K562 (cell line): Measurements from ENCODE around the gene RNF223. TPM values are rescaled to one million over a fixed set of nuclear protein-coding genes. Genes with fewer than 3 reads are reported as not detected.

Source experiments
- BRCA1 ChIP-seq, 2 experiments: fragments of 450-650 bp in 1 of 2; sonication (generic) in 1 of 2; formaldehyde crosslinking in 1 of 2; IDR thresholded peaks; 2 replicates each; pipeline versions ENCODE4 v1.5.0 to v1.6.1; 2017 to 2020; ENCODE audit warnings: mild to moderate bottlenecking in 1 of 2, missing genetic modification reagents in 1 of 2
- MAZ ChIP-seq, 2 experiments: fragments of 450-650 bp in 1 of 2; sonication (generic) in 1 of 2; formaldehyde crosslinking; IDR thresholded peaks in 1 of 2; conservative IDR thresholded peaks in 1 of 2; 2 replicates each; pipeline versions ENCODE4 v1.4.0 to v1.5.0; 2020; ENCODE audit warnings: mild to moderate bottlenecking in 1 of 2, missing genetic modification reagents in 1 of 2
- MCM2 ChIP-seq: fragments of 450-650 bp; IDR thresholded peaks from 2 replicates; pipeline ENCODE4 v1.6.1; 2017; ENCODE audit warnings: low read depth, mild to moderate bottlenecking
- PHB2 ChIP-seq: fragments of 450-650 bp; IDR thresholded peaks from 2 replicates; pipeline ENCODE4 v1.6.1; 2017; ENCODE audit warnings: low read depth
- POLR2B ChIP-seq: fragments of 450-650 bp; IDR thresholded peaks from 2 replicates; pipeline ENCODE4 v1.6.1; 2018; ENCODE audit warnings: low read depth; ENCODE audit not compliant: partially characterized antibody
- PURB ChIP-seq: sonication (generic); formaldehyde crosslinking; IDR thresholded peaks from 2 replicates; pipeline ENCODE4 v1.9.0; 2021; ENCODE audit warnings: low read depth, mild to moderate bottlenecking, missing genetic modification reagents
- PYGO2 ChIP-seq: fragments of 450-650 bp; IDR thresholded peaks from 2 replicates; pipeline ENCODE4 v1.6.1; 2016; ENCODE audit warnings: mild to moderate bottlenecking, missing genetic modification characterization, moderate library complexity, missing compliant biosample characterization
- SPI1 ChIP-seq: IDR thresholded peaks from 2 replicates; pipeline ENCODE4 v1.6.1; 2011; ENCODE audit warnings: low read depth, low read length, control low read depth, borderline replicate concordance
- ZC3H8 ChIP-seq: fragments of 450-650 bp; IDR thresholded peaks from 2 replicates; pipeline ENCODE4 v1.6.1; 2017
- ZNF121 ChIP-seq: sonication (generic); formaldehyde crosslinking; conservative IDR thresholded peaks from 2 replicates; pipeline ENCODE4 v1.8.0; 2022; ENCODE audit warnings: missing genetic modification reagents
- polyA plus RNA-seq, 8 experiments: library from polyadenylated mRNA; depleted of rRNA in 4 of 8; stranded (reverse) in 5 of 8; unstranded in 3 of 8; fragments of >200 nt; fragmentation: Nextera tagmentation in 2 of 8; fragmentation: Illumina TruSeq in 1 of 8; extraction: Ambion mirVana in 2 of 8; extraction: Trizol in 1 of 8; gene quantifications; 2 replicates each; pipeline versions ENCODE4 v1.2.1 to v1.2.3, GENCODE V29; 2011 to 2014; ENCODE audit warnings: inconsistent platforms in 1 of 8, missing spikeins in 1 of 8
- total RNA-seq, 7 experiments: library from RNA; depleted of rRNA in 6 of 7; stranded (reverse); fragments of >200 nt in 6 of 7; fragmentation: Illumina TruSeq in 2 of 7; extraction: Trizol in 2 of 7; gene quantifications; 2 replicates each; pipeline versions ENCODE4 v1.2.1 to v1.2.3, GENCODE V29; 2011 to 2021; ENCODE audit warnings: low replicate concordance in 1 of 7
- TF ChIP-seq, protein P1 (sequence below), 3 experiments: fragments of 200-800 bp in 1 of 3; fragments of 250-450 bp in 1 of 3; fragments of 450-650 bp in 1 of 3; sonication (Bioruptor Pico) in 1 of 3; sonication (Bioruptor generic) in 1 of 3; formaldehyde crosslinking in 1 of 3; IDR thresholded peaks; 2 replicates each; pipeline versions ENCODE4 v1.6.1 to v1.8.0; 2016 to 2022; ENCODE audit warnings: mild to moderate bottlenecking in 2 of 3, missing genetic modification characterization in 2 of 3, missing compliant biosample characterization in 1 of 3, moderate library complexity in 1 of 3
- TF ChIP-seq, protein P2 (sequence below): fragments of 450-650 bp; IDR thresholded peaks from 2 replicates; pipeline ENCODE4 v1.6.1; 2016; ENCODE audit warnings: low read depth
- TF ChIP-seq, protein P3 (sequence below): sonication (generic); formaldehyde crosslinking; IDR thresholded peaks from 2 replicates; pipeline ENCODE4 v1.8.1; 2023; ENCODE audit warnings: mild to moderate bottlenecking, missing genetic modification reagents

The RNF223 gene
- total and polyA plus RNA-seq, 9 of the 15 experiments (the other 6 are each of a cell fraction or from before 2014, with no cell fraction given) = 0.04 to 0.32 TPM; not detected in 7

DNA sequence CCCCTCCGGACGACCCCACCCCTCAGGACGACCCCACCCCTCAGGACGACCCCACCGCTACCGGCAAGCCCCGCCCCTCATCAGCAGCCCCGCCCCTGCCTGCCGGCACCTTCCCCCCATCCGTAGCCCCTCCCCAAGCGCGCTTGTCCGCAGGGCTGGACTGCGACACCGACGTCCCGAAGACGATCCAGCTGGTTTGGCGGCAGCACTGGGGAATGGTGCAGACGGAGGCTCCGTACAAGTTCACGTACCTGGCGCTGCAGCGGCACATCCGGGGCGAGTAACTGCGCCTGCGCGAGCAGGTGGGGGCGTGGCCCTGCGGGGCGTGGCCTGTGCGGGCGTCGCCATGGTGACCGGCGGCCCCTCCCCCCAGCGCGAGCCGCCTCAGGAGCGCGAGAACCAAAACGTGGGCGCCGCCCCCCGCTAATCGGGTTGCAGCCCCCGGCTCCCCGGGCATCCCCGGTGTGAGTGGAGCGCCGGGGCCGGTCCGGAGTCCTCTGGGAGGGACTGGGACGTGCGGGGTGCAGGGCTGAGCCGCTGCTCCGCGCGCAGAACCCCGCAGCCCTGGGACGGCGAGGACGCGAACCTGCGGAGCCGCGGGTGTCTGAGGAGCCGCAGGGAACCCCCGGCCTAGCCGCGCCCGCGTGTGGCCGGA is 4.9 kb downstream of the RNF223 start (continued):
- TF ChIP-seq ZNF121 = no peak
- TF ChIP-seq, protein P1, sequence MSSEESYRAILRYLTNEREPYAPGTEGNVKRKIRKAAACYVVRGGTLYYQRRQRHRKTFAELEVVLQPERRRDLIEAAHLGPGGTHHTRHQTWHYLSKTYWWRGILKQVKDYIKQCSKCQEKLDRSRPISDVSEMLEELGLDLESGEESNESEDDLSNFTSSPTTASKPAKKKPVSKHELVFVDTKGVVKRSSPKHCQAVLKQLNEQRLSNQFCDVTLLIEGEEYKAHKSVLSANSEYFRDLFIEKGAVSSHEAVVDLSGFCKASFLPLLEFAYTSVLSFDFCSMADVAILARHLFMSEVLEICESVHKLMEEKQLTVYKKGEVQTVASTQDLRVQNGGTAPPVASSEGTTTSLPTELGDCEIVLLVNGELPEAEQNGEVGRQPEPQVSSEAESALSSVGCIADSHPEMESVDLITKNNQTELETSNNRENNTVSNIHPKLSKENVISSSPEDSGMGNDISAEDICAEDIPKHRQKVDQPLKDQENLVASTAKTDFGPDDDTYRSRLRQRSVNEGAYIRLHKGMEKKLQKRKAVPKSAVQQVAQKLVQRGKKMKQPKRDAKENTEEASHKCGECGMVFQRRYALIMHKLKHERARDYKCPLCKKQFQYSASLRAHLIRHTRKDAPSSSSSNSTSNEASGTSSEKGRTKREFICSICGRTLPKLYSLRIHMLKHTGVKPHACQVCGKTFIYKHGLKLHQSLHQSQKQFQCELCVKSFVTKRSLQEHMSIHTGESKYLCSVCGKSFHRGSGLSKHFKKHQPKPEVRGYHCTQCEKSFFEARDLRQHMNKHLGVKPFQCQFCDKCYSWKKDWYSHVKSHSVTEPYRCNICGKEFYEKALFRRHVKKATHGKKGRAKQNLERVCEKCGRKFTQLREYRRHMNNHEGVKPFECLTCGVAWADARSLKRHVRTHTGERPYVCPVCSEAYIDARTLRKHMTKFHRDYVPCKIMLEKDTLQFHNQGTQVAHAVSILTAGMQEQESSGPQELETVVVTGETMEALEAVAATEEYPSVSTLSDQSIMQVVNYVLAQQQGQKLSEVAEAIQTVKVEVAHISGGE (CRISPR knock-in tag; IDR thresholded peaks at IDR 0.05) = no peak
- peak; percentile 42 for TF ChIP-seq POLR2B
- TF ChIP-seq PYGO2 (tag) = no peak
- TF ChIP-seq, protein P2, sequence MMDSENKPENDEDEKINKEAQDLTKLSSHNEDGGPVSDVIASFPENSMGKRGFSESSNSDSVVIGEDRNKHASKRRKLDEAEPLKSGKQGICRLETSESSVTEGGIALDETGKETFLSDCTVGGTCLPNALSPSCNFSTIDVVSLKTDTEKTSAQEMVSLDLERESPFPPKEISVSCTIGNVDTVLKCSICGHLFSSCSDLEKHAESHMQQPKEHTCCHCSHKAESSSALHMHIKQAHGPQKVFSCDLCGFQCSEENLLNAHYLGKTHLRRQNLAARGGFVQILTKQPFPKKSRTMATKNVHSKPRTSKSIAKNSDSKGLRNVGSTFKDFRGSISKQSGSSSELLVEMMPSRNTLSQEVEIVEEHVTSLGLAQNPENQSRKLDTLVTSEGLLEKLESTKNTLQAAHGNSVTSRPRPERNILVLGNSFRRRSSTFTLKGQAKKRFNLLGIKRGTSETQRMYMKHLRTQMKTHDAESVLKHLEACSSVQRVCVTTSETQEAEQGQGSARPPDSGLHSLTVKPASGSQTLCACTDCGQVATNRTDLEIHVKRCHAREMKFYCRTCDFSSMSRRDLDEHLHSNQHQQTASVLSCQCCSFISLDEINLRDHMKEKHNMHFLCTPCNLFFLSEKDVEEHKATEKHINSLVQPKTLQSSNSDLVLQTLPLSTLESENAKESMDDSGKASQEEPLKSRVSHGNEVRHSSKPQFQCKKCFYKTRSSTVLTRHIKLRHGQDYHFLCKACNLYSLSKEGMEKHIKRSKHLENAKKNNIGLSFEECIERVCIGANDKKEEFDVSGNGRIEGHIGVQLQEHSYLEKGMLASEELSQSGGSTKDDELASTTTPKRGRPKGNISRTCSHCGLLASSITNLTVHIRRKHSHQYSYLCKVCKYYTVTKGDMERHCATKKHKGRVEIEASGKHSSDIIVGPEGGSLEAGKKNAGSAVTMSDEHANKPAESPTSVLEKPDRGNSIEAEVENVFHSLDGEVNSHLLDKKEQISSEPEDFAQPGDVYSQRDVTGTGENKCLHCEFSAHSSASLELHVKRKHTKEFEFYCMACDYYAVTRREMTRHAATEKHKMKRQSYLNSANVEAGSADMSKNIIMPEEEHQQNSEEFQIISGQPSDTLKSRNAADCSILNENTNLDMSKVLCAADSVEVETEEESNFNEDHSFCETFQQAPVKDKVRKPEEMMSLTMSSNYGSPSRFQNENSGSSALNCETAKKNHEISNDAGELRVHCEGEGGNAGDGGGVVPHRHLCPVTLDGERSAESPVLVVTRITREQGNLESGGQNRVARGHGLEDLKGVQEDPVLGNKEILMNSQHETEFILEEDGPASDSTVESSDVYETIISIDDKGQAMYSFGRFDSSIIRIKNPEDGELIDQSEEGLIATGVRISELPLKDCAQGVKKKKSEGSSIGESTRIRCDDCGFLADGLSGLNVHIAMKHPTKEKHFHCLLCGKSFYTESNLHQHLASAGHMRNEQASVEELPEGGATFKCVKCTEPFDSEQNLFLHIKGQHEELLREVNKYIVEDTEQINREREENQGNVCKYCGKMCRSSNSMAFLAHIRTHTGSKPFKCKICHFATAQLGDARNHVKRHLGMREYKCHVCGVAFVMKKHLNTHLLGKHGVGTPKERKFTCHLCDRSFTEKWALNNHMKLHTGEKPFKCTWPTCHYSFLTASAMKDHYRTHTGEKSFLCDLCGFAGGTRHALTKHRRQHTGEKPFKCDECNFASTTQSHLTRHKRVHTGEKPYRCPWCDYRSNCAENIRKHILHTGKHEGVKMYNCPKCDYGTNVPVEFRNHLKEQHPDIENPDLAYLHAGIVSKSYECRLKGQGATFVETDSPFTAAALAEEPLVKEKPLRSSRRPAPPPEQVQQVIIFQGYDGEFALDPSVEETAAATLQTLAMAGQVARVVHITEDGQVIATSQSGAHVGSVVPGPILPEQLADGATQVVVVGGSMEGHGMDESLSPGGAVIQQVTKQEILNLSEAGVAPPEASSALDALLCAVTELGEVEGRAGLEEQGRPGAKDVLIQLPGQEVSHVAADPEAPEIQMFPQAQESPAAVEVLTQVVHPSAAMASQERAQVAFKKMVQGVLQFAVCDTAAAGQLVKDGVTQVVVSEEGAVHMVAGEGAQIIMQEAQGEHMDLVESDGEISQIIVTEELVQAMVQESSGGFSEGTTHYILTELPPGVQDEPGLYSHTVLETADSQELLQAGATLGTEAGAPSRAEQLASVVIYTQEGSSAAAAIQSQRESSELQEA = peak; percentile 73
- TF ChIP-seq BRCA1 (IDR thresholded peaks at IDR 0.05) = no peak
- TF ChIP-seq BRCA1 (CRISPR knock-in tag; IDR thresholded peaks at IDR 0.05) = no peak
- TF ChIP-seq ZC3H8 = no peak
- TF ChIP-seq PURB (CRISPR knock-in tag) = no peak
- TF ChIP-seq, protein P3, sequence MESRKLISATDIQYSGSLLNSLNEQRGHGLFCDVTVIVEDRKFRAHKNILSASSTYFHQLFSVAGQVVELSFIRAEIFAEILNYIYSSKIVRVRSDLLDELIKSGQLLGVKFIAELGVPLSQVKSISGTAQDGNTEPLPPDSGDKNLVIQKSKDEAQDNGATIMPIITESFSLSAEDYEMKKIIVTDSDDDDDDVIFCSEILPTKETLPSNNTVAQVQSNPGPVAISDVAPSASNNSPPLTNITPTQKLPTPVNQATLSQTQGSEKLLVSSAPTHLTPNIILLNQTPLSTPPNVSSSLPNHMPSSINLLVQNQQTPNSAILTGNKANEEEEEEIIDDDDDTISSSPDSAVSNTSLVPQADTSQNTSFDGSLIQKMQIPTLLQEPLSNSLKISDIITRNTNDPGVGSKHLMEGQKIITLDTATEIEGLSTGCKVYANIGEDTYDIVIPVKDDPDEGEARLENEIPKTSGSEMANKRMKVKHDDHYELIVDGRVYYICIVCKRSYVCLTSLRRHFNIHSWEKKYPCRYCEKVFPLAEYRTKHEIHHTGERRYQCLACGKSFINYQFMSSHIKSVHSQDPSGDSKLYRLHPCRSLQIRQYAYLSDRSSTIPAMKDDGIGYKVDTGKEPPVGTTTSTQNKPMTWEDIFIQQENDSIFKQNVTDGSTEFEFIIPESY = 0 out of 2 replicates have a peak, but pooled peaks have one; percentile 48
- TF ChIP-seq PHB2 = no peak
- no peak for TF ChIP-seq MCM2
- no peak for TF ChIP-seq SPI1
- TF ChIP-seq MAZ (CRISPR knock-in tag; conservative IDR thresholded peaks at IDR 0.05 in 1 of 2, IDR thresholded peaks at IDR 0.05 in 1 of 2) = peak in 1 of 2 experiments; percentile 76; a peak in 2 of 4 replicates
